HCT116 (cell line): ENCODE measurements around the gene ARVCF. TPM values are rescaled to one million over a fixed set of nuclear protein-coding genes. Genes with fewer than 3 reads are reported as not detected.
A peak's percentile ranks its signal among the peaks of the same experiment; 100 is the strongest.

Experiments used
- ATAC-seq: fragments of 200-7000 bp; cut with Tn5 transposase; 2 replicates; pipeline ENCODE4 v1.9.1; 2020; ENCODE audit warnings: mild to moderate bottlenecking, moderate library complexity
- BruUV-seq: library from RNA; stranded (reverse); fragments of 400-500 nt; replicated peaks from 2 replicates; lab custom pipeline; 2021; lab: Mats Ljungman, UMichigan
- CTCF ChIA-PET: fragments of 300-600 bp; sonication (Branson Sonifier 250); formaldehyde crosslinking; loops from one replicate; lab custom pipeline; 2021; ENCODE audit warnings: antibody characterized with exemption; lab: Charles Lee
- POLR2A ChIA-PET: fragments of 300-600, 350-600 bp; sonication (Branson Sonifier 250); formaldehyde crosslinking; loops from one replicate; lab custom pipeline; 2021; ENCODE audit warnings: antibody characterized with exemption; lab: Charles Lee
- RAD21 ChIA-PET, 2 experiments: fragments of 300-600 bp; sonication (Branson Sonifier 250); formaldehyde crosslinking; loops; one replicate each; lab custom pipeline; 2023; ENCODE audit warnings: low total read pairs in 2 of 2; ENCODE audit not compliant: uncharacterized antibody in 2 of 2, unreplicated experiment in 2 of 2, low non-redundant PET in 1 of 2; lab: Charles Lee
- DNase-seq: peaks from one replicate; pipeline ENCODE4 v3.0.0-alpha.2; 2010; ENCODE audit warnings: low read depth, low spot score
- H2AFZ ChIP-seq: fragments of 200-600 bp; shearing (Covaris generic), sonication (generic); 2 replicates; pipeline ENCODE4 v1.6.1; 2017; ENCODE audit warnings: low read depth, mixed run types, mixed read lengths, antibody characterized with exemption, low read length; ENCODE audit not compliant: poor library complexity, severe bottlenecking
- H3K27ac ChIP-seq: 2 replicates; pipeline ENCODE4 v1.5.1; 2012; ENCODE audit warnings: low read depth, low read length
- H3K27me3 ChIP-seq: fragments of 200-600 bp; sonication (generic); 2 replicates; pipeline ENCODE4 v1.6.1; 2016; ENCODE audit warnings: mixed run types, low read length, mixed read lengths; ENCODE audit not compliant: insufficient read depth
- H3K36me3 ChIP-seq, 2 experiments: fragments of 200-500 bp in 1 of 2; fragments of 200-600 bp in 1 of 2; sonication (Bioruptor generic) in 1 of 2; sonication (generic) in 1 of 2; 2 replicates each; pipeline versions ENCODE4 v1.5.1 to v1.6.1; 2014 to 2016; ENCODE audit warnings: low read length in 2 of 2, inconsistent platforms in 1 of 2, mixed read lengths in 1 of 2, mixed run types in 1 of 2; ENCODE audit not compliant: insufficient read depth in 2 of 2, control insufficient read depth in 1 of 2
- H3K4me1 ChIP-seq, 2 experiments: fragments of 200-600 bp in 1 of 2; sonication (generic) in 1 of 2; 2 replicates each; pipeline versions ENCODE4 v1.5.1 to v1.6.1; 2012 to 2017; ENCODE audit warnings: low read length in 2 of 2, inconsistent platforms in 1 of 2, mild to moderate bottlenecking in 1 of 2, mixed read lengths in 1 of 2, mixed run types in 1 of 2, moderate library complexity in 1 of 2; ENCODE audit not compliant: insufficient read depth in 2 of 2, control insufficient read depth in 1 of 2
- H3K4me2 ChIP-seq: fragments of 200-600 bp; sonication (generic); 2 replicates; pipeline ENCODE4 v1.6.1; 2017; ENCODE audit warnings: mixed run types, low read length, mixed read lengths
- H3K4me3 ChIP-seq, 2 experiments: fragments of 200-600 bp in 1 of 2; sonication (generic) in 1 of 2; replicated peaks in 1 of 2; 2 replicates each; pipeline ENCODE4 v1.5.1; 2011 to 2016; ENCODE audit warnings: low read length in 2 of 2, control low read depth in 1 of 2, low read depth in 1 of 2, mild to moderate bottlenecking in 1 of 2, mixed read lengths in 1 of 2, mixed run types in 1 of 2
- H3K79me2 ChIP-seq: fragments of 200-600 bp; sonication (generic); 2 replicates; pipeline ENCODE4 v1.6.1; 2017; ENCODE audit warnings: mild to moderate bottlenecking, mixed run types, low read length, moderate library complexity, mixed read lengths; ENCODE audit not compliant: insufficient read depth
- H3K9ac ChIP-seq: fragments of 200-600 bp; sonication (generic); 2 replicates; pipeline ENCODE4 v1.6.1; 2016; ENCODE audit warnings: low read length, mixed read lengths
- H3K9me2 ChIP-seq: fragments of 200-600 bp; sonication (generic), shearing (Covaris generic); 2 replicates; pipeline ENCODE4 v1.6.1; 2017; ENCODE audit warnings: mixed run types, mild to moderate bottlenecking, moderate library complexity; ENCODE audit not compliant: insufficient read depth
- H3K9me3 ChIP-seq, 2 experiments: fragments of 200-500 bp in 1 of 2; fragments of 200-600 bp in 1 of 2; sonication (Bioruptor generic) in 1 of 2; sonication (generic) in 1 of 2; 2 replicates each; pipeline ENCODE4 v1.6.1; 2014 to 2017; ENCODE audit warnings: low read length in 2 of 2, mixed read lengths in 2 of 2, inconsistent platforms in 1 of 2, low read depth in 1 of 2, mild to moderate bottlenecking in 1 of 2, mixed run types in 1 of 2, moderate library complexity in 1 of 2; ENCODE audit not compliant: control insufficient read depth in 1 of 2, insufficient read depth in 1 of 2
- H4K20me1 ChIP-seq: fragments of 200-600 bp; sonication (generic), shearing (Covaris generic); 2 replicates; pipeline ENCODE4 v1.6.1; 2017; ENCODE audit warnings: mixed run types, mild to moderate bottlenecking, moderate library complexity; ENCODE audit not compliant: insufficient read depth
- CEBPB ChIP-seq: IDR thresholded peaks from 2 replicates; pipeline ENCODE4 v1.6.1; 2012; ENCODE audit warnings: low read depth
- CTCF ChIP-seq, 3 experiments: fragments of 200-600 bp in 1 of 3; sonication (generic) in 1 of 3; IDR thresholded peaks in 2 of 3; conservative IDR thresholded peaks in 1 of 3; 2 replicates each; pipeline ENCODE4 v1.5.1; 2012 to 2017; ENCODE audit warnings: low read depth in 2 of 3, low read length in 2 of 3, antibody characterized with exemption in 1 of 3, borderline replicate concordance in 1 of 3, control low read depth in 1 of 3, mild to moderate bottlenecking in 1 of 3, mixed read lengths in 1 of 3, mixed run types in 1 of 3, moderate library complexity in 1 of 3; ENCODE audit not compliant: insufficient read depth in 1 of 3
- EGR1 ChIP-seq: IDR thresholded peaks from 2 replicates; pipeline ENCODE4 v1.6.1; 2012; ENCODE audit warnings: low read depth
- JUND ChIP-seq: IDR thresholded peaks from 2 replicates; pipeline ENCODE4 v1.6.1; 2012
- SRF ChIP-seq: IDR thresholded peaks from 2 replicates; pipeline ENCODE4 v1.6.1; 2012; ENCODE audit warnings: low read depth
- intact Hi-C: fragments of 100-400 bp; cut with micrococcal nuclease; formaldehyde crosslinking; loops from 2 replicates; pipeline ENCODE4 v1.10.0; 2022
- total RNA-seq: library from RNA; stranded (reverse); gene quantifications from one replicate; pipeline ENCODE4 v1.2.1, GENCODE V29; 2021; ENCODE audit not compliant: unreplicated experiment

The ARVCF gene
- total RNA-seq, 1 experiment from 2014 or later, result 42.8 TPM

- DNase-seq (no peak), ATAC-seq (no peak)
- peak overlapping the region; percentile 96 for H3K27ac ChIP-seq
- H3K4me1 ChIP-seq, result peaks cover 19 to 32% of the 10 kb centered on the region in 2 experiments
- peak overlapping the region; percentile 74 to 80 for H3K4me3 ChIP-seq
- H3K27me3 ChIP-seq, result no peaks in the 10 kb centered on the region
- ChIA-PET CTCF (interaction anchor here (1.2 to 3.8 kb wide), 2 partner anchors 10 to 213 kb away, joined by 6 to 18 read pairs; no protein-coding TSS in a partner anchor), RAD21 (no interaction called here), POLR2A (interaction anchor here (1.6 kb wide), 1 partner anchor 10 kb away, joined by 6 read pairs; no protein-coding TSS in a partner anchor)
- H3K9me2 ChIP-seq, result no peaks in the 10 kb centered on the region
- H2AFZ ChIP-seq, result no peak overlapping the region
- intact Hi-C loops, result no loop called here
- peak overlapping the region; percentile 89 for H3K4me2 ChIP-seq
- H3K9ac ChIP-seq, result peak overlapping the region; percentile 98
- H3K9me3 ChIP-seq, result no peaks in the 10 kb centered on the region
- peaks cover 65% of the 10 kb centered on the region for H3K79me2 ChIP-seq
- TF ChIP-seq CEBPB, result peak; percentile 38; the same call in 1 of the 2 replicates
- TF ChIP-seq SRF, result no peak
- TF ChIP-seq EGR1, result no peak
- peak in 1 of 3 experiments; percentile 16; a peak in 1 of 6 replicates for TF ChIP-seq CTCF (IDR thresholded peaks at IDR 0.05 in 2 of 3, conservative IDR thresholded peaks at IDR 0.05 in 1 of 3; ENCODE audit: borderline replicate concordance in 1 of 3, insufficient read depth in 1 of 3, low read depth in 2 of 3, low read length in 2 of 3)
- no peak for TF ChIP-seq JUND
- no peaks in the 10 kb centered on the region for H4K20me1 ChIP-seq
- no TSS peak for BruUV-seq
- peaks cover 0 to 2% of the 10 kb centered on the region in 2 experiments; a peak in 1 of 4 replicates for H3K36me3 ChIP-seq
Observed at GRCh38 chr22:19943082-19944026, 73.3 kb downstream of the ARVCF start.
